Measurements from ENCODE around the gene PXT1. TPM values are rescaled to one million over a fixed set of nuclear protein-coding genes. Genes with fewer than 3 reads are reported as not detected.

PXT1 gene
- total and polyA plus RNA-seq, 2 donors (not counting 1 experiment from before 2014, with no cell fraction given): under 0.01 to 0.03 TPM

DNA sequence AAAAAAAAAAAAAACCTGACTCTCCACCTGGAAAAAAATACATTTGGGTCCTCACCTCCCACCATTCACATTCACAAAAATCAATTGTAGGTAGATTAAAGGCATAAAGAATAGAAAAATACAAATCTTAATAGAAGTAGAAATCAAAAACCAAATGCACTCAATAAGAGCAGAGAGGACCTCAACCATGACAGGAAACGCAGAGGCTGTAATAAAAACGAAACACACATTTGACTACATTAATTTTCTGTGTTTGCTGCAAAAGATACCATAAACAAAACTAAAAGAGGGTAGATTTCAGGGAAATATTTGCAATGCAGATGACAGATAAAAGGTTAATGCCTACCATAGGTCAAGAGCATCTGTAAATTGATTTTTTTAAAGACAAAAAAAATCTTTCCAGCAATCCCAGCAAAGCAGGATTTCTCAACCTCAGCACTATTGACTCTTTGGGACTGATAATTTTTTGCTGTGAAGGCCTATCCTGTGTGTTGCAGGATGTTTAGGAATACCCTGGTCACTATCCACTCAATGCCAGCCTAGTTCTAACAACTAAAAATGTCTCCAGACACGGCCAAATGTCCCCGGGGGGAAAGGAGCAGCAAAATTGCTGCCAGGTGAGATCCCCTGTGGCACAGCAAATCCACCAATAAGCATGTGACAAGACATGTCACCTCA, 64.3 kb downstream of the PXT1 start:
- peaks cover 3% of the 10 kb centered on the region for H3K27me3 ChIP-seq (ENCODE audit: control insufficient read depth, insufficient read depth, low read length)
- no peaks in the 10 kb centered on the region for H3K4me1 ChIP-seq (ENCODE audit: control insufficient read depth, extremely low read depth, insufficient read depth, low read length)
- no peaks in the 10 kb centered on the region for H3K36me3 ChIP-seq (ENCODE audit: control insufficient read depth, insufficient read depth, low read length)
- no peak for DNase-seq (ENCODE audit: low read depth in 2 of 2)
- H2AFZ ChIP-seq (ENCODE audit: low read length): no peak overlapping the region
- no peak overlapping the region for H3K9ac ChIP-seq (ENCODE audit: insufficient read depth, low read length)
- H3K4me3 ChIP-seq (replicated peaks in 1 of 4; ENCODE audit: control extremely low read depth in 1 of 4, insufficient read depth in 1 of 4, low read depth in 3 of 4, low read length in 4 of 4): no peak overlapping the region
- H3K27ac ChIP-seq (ENCODE audit: insufficient read depth, low read length): no peak overlapping the region
- H3K9me3 ChIP-seq (ENCODE audit: control insufficient read depth, insufficient read depth, low read depth, low read length): no peaks in the 10 kb centered on the region
- no peak overlapping the region for H3K4me2 ChIP-seq (ENCODE audit: extremely low read depth, insufficient read depth, low read length)
- TF ChIP-seq, protein P1, sequence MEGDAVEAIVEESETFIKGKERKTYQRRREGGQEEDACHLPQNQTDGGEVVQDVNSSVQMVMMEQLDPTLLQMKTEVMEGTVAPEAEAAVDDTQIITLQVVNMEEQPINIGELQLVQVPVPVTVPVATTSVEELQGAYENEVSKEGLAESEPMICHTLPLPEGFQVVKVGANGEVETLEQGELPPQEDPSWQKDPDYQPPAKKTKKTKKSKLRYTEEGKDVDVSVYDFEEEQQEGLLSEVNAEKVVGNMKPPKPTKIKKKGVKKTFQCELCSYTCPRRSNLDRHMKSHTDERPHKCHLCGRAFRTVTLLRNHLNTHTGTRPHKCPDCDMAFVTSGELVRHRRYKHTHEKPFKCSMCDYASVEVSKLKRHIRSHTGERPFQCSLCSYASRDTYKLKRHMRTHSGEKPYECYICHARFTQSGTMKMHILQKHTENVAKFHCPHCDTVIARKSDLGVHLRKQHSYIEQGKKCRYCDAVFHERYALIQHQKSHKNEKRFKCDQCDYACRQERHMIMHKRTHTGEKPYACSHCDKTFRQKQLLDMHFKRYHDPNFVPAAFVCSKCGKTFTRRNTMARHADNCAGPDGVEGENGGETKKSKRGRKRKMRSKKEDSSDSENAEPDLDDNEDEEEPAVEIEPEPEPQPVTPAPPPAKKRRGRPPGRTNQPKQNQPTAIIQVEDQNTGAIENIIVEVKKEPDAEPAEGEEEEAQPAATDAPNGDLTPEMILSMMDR (conservative IDR thresholded peaks at IDR 0.05 in 1 of 2, IDR thresholded peaks at IDR 0.05 in 1 of 2; ENCODE audit: low read depth in 1 of 2, low read length in 2 of 2): no peak
- TF ChIP-seq EZH2 (IDR thresholded peaks at IDR 0.05; ENCODE audit: low read length, missing control alignments): no peak
- no peaks in the 10 kb centered on the region for H4K20me1 ChIP-seq (ENCODE audit: control insufficient read depth, extremely low read depth, insufficient read depth, low read length)
- H3K79me2 ChIP-seq (ENCODE audit: control insufficient read depth, insufficient read depth, low read length): no peaks in the 10 kb centered on the region

DNA sequence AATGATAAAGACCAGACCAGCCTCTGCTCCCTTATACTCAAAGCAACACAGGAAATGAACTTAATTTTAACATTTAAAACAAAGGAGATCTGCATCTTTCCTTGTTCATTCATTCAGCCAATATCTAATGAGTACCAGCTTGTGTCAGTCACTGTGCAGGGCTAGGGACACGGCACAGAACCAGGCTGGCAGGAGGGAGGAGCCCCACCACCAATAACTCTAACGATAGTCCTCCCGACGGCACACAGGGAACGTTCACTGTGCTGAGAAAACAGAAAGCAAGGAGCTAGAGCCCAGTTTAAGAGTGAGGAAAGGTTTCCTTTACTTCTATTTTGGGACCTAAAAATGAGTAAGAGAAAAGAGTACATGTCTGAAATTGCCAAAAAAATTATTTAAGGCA, 65.1 kb downstream of the PXT1 start:
- peaks cover 6% of the 10 kb centered on the region for H3K27me3 ChIP-seq (ENCODE audit: control insufficient read depth, insufficient read depth, low read length)
- H3K9me3 ChIP-seq (ENCODE audit: control insufficient read depth, insufficient read depth, low read depth, low read length): no peaks in the 10 kb centered on the region
- TF ChIP-seq, protein P1 (conservative IDR thresholded peaks at IDR 0.05 in 1 of 2, IDR thresholded peaks at IDR 0.05 in 1 of 2; ENCODE audit: low read depth in 1 of 2, low read length in 2 of 2): no peak
- no peak for TF ChIP-seq EZH2 (IDR thresholded peaks at IDR 0.05; ENCODE audit: low read length, missing control alignments)
- H3K36me3 ChIP-seq (ENCODE audit: control insufficient read depth, insufficient read depth, low read length): no peaks in the 10 kb centered on the region
- H3K4me3 ChIP-seq (replicated peaks in 1 of 4; ENCODE audit: control extremely low read depth in 1 of 4, insufficient read depth in 1 of 4, low read depth in 3 of 4, low read length in 4 of 4): no peak overlapping the region
- H3K4me2 ChIP-seq (ENCODE audit: extremely low read depth, insufficient read depth, low read length): no peak overlapping the region
- no peak overlapping the region for H2AFZ ChIP-seq (ENCODE audit: low read length)
- no peak overlapping the region for H3K27ac ChIP-seq (ENCODE audit: insufficient read depth, low read length)
- DNase-seq (ENCODE audit: low read depth in 2 of 2): no peak
- H3K4me1 ChIP-seq (ENCODE audit: control insufficient read depth, extremely low read depth, insufficient read depth, low read length): no peaks in the 10 kb centered on the region
- H4K20me1 ChIP-seq (ENCODE audit: control insufficient read depth, extremely low read depth, insufficient read depth, low read length): no peaks in the 10 kb centered on the region
- no peak overlapping the region for H3K9ac ChIP-seq (ENCODE audit: insufficient read depth, low read length)
- H3K79me2 ChIP-seq (ENCODE audit: control insufficient read depth, insufficient read depth, low read length): no peaks in the 10 kb centered on the region

DNA sequence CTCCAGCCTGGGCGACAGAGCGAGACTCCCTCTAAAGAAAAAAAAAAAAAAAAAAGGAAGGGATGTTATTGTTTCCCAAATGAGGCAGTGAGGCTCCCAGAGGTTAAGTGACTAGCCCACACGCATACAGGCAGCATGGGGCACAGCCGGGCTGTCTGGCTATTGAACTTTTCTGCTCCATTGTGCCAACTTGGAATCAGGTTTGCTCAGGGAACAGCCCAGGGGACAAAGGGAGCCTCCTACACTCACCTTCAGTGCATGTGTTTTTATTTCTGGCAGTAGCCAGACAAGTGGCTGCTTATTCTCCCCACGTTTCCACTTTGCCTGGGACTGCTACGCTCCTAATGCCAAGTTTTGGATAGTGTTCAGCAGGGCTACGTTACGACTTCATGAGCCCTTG, 65.9 kb downstream of the PXT1 start:
- DNase-seq (ENCODE audit: low read depth in 2 of 2): no peak
- H2AFZ ChIP-seq (ENCODE audit: low read length): no peak overlapping the region
- no peaks in the 10 kb centered on the region for H3K79me2 ChIP-seq (ENCODE audit: control insufficient read depth, insufficient read depth, low read length)
- no peak overlapping the region for H3K4me2 ChIP-seq (ENCODE audit: extremely low read depth, insufficient read depth, low read length)
- TF ChIP-seq, protein P1 (conservative IDR thresholded peaks at IDR 0.05 in 1 of 2, IDR thresholded peaks at IDR 0.05 in 1 of 2; ENCODE audit: low read depth in 1 of 2, low read length in 2 of 2): no peak
- no peak overlapping the region for H3K9ac ChIP-seq (ENCODE audit: insufficient read depth, low read length)
- no peak overlapping the region for H3K27ac ChIP-seq (ENCODE audit: insufficient read depth, low read length)
- H3K4me1 ChIP-seq (ENCODE audit: control insufficient read depth, extremely low read depth, insufficient read depth, low read length): no peaks in the 10 kb centered on the region
- no peaks in the 10 kb centered on the region for H4K20me1 ChIP-seq (ENCODE audit: control insufficient read depth, extremely low read depth, insufficient read depth, low read length)
- H3K36me3 ChIP-seq (ENCODE audit: control insufficient read depth, insufficient read depth, low read length): no peaks in the 10 kb centered on the region
- H3K27me3 ChIP-seq (ENCODE audit: control insufficient read depth, insufficient read depth, low read length): peaks cover 6% of the 10 kb centered on the region
- H3K4me3 ChIP-seq (replicated peaks in 1 of 4; ENCODE audit: control extremely low read depth in 1 of 4, insufficient read depth in 1 of 4, low read depth in 3 of 4, low read length in 4 of 4): no peak overlapping the region
- H3K9me3 ChIP-seq (ENCODE audit: control insufficient read depth, insufficient read depth, low read depth, low read length): no peaks in the 10 kb centered on the region

Data from fibroblast of lung (primary cell).